ENCODE measurements around the gene RPL10A. TPM values are rescaled to one million over a fixed set of nuclear protein-coding genes. Genes with fewer than 3 reads are reported as not detected.

The RPL10A gene
- total and polyA plus RNA-seq, 12 donors: 680 to 1,613 (median 1,110) TPM

GRCh38 chr6:35493307-35493983 lies 25.2 kb downstream of the RPL10A start:
- Histone ChIP-seq H3K4me1 (replicated peaks in 1 of 2) (peaks cover 7 to 27% of the 10 kb centered on the region in 2 donors), H3K4me3 (no peak overlapping the region), H3K27me3 (no peaks in the 10 kb centered on the region), H3K27ac (no peak overlapping the region), H3K36me3 (replicated peaks in 1 of 2) (no peaks in the 10 kb centered on the region), H3K9me3 (replicated peaks in 1 of 3) (no peaks in the 10 kb centered on the region)
- WGBS, 4 donors: 85 to 90% (median 87%) methylated on average over 28 of the region's 28 CpGs
- no peak for DNase-seq
- intact Hi-C loops (cut with DNase I): no loop called here
- TF ChIP-seq POLR2A (IDR thresholded peaks at IDR 0.05) (no peak), CTCF (IDR thresholded peaks at IDR 0.05) (no peak)

GRCh38 chr6:35494161-35494563 lies 26.0 kb downstream of the RPL10A start:
- Histone ChIP-seq H3K4me3 (no peak overlapping the region), H3K27ac (peak overlapping the region in 1 of 5 donors; percentile 7), H3K4me1 (replicated peaks in 1 of 2) (peaks cover 7 to 27% of the 10 kb centered on the region in 2 donors), H3K9me3 (replicated peaks in 1 of 3) (no peaks in the 10 kb centered on the region), H3K27me3 (no peaks in the 10 kb centered on the region), H3K36me3 (replicated peaks in 1 of 2) (no peaks in the 10 kb centered on the region)
- 33 to 55% (median 40%) methylated on average over 2 to 4 of the region's 4 CpGs for WGBS, 4 donors
- TF ChIP-seq CTCF (IDR thresholded peaks at IDR 0.05): no peak
- intact Hi-C loops (cut with DNase I): no loop called here
- DNase-seq: no peak

- Histone ChIP-seq H3K4me1 (replicated peaks in 1 of 2) (peaks cover 7 to 20% of the 10 kb centered on the region in 2 donors), H3K27me3 (no peaks in the 10 kb centered on the region), H3K9me3 (replicated peaks in 1 of 3) (no peaks in the 10 kb centered on the region), H3K36me3 (replicated peaks in 1 of 2) (no peaks in the 10 kb centered on the region), H3K27ac (peak overlapping the region in 2 of 5 donors; percentile 76 to 91), H3K4me3 (peak overlapping the region in 1 of 4 donors; percentile 83)
- no peak for DNase-seq
- TF ChIP-seq POLR2A (IDR thresholded peaks at IDR 0.05) (no peak), CTCF (IDR thresholded peaks at IDR 0.05) (no peak)
- 77 to 100% (median 85%) methylated on average over 4 to 9 of the region's 9 CpGs for WGBS, 4 donors
- intact Hi-C loops (cut with DNase I): no loop called here
These were observed 27.2 kb downstream of the RPL10A start for GRCh38 chr6:35495258-35496035.

- DNase-seq: peak in 4 of 7 donors; percentile 46 to 50 (median 49)
- intact Hi-C loops (cut with DNase I): no loop called here
These were observed 28.0 kb downstream of the RPL10A start for GRCh38 chr6:35496036-35496840.

More at GRCh38 chr6:35496036-35496840, 28.0 kb downstream of the RPL10A start:
- Histone ChIP-seq H3K9me3 (replicated peaks in 1 of 3) (no peaks in the 10 kb centered on the region), H3K27me3 (no peaks in the 10 kb centered on the region), H3K36me3 (replicated peaks in 1 of 2) (no peaks in the 10 kb centered on the region), H3K4me1 (replicated peaks in 1 of 2) (peaks cover 7 to 19% of the 10 kb centered on the region in 2 donors), H3K4me3 (peak overlapping the region in 2 of 4 donors; percentile 69 to 83), H3K27ac (peak overlapping the region in 4 of 5 donors; percentile 42 to 91 (median 72))
- TF ChIP-seq POLR2A (IDR thresholded peaks at IDR 0.05) (peak in 1 of 2 donors; percentile 15), CTCF (IDR thresholded peaks at IDR 0.05) (no peak)
- 16 to 53% (median 29%) methylated on average over 4 to 61 of the region's 63 CpGs for WGBS, 4 donors
